Tibial artery (tissue), 4 donors: ENCODE measurements around the gene PPP1R1B.

Source experiments
- DNase-seq, 2 donors: peaks; one replicate each; pipeline ENCODE4 v3.0.0-alpha.2; 2019
- H3K27ac ChIP-seq, 2 donors: fragments of 200-600 bp; sonication (generic) in 1 of 2; 1 replicate in 1 of 2; 2 replicates in 1 of 2; pipeline ENCODE4 v1.5.1; 2018 to 2019; ENCODE audit warnings: mild to moderate bottlenecking in 1 of 2
- H3K27me3 ChIP-seq, 2 donors: fragments of 200-600 bp; sonication (generic) in 1 of 2; one replicate each; pipeline versions ENCODE4 v1.5.1 to v1.6.0; 2016 to 2019
- H3K36me3 ChIP-seq, 3 donors: fragments of 200-600 bp; sonication (generic) in 2 of 3; one replicate each; pipeline ENCODE4 v1.5.1; 2016 to 2019; ENCODE audit warnings: mild to moderate bottlenecking in 2 of 3
- H3K4me1 ChIP-seq, 4 donors: fragments of 200-600 bp; sonication (generic) in 2 of 4; 1 replicate in 3 of 4; 2 replicates in 1 of 4; pipeline ENCODE4 v1.5.1; 2016 to 2019
- H3K4me3 ChIP-seq, 2 donors: fragments of 200-600 bp; sonication (generic) in 1 of 2; 1 replicate in 1 of 2; 2 replicates in 1 of 2; pipeline ENCODE4 v1.5.1; 2018 to 2019; ENCODE audit warnings: mild to moderate bottlenecking in 2 of 2
- H3K9me3 ChIP-seq, 3 donors: fragments of 200-600 bp; sonication (generic) in 1 of 3; one replicate each; pipeline ENCODE4 v1.5.1; 2016 to 2019
- intact Hi-C: fragments of 100-400 bp; cut with DNase I; formaldehyde crosslinking; loops from one replicate; pipeline ENCODE4 v1.15.0; 2023; ENCODE audit warnings: low total_unique reads
- TF ChIP-seq, protein P1 (sequence below), 2 experiments: fragments of 200-600 bp in 1 of 2; fragments of 450-650 bp in 1 of 2; IDR thresholded peaks; one replicate each; pipeline ENCODE4 v1.5.1; 2017 to 2019; ENCODE audit warnings: antibody characterized with exemption in 2 of 2, mild to moderate bottlenecking in 1 of 2, moderate library complexity in 1 of 2

PPP1R1B gene

DNA sequence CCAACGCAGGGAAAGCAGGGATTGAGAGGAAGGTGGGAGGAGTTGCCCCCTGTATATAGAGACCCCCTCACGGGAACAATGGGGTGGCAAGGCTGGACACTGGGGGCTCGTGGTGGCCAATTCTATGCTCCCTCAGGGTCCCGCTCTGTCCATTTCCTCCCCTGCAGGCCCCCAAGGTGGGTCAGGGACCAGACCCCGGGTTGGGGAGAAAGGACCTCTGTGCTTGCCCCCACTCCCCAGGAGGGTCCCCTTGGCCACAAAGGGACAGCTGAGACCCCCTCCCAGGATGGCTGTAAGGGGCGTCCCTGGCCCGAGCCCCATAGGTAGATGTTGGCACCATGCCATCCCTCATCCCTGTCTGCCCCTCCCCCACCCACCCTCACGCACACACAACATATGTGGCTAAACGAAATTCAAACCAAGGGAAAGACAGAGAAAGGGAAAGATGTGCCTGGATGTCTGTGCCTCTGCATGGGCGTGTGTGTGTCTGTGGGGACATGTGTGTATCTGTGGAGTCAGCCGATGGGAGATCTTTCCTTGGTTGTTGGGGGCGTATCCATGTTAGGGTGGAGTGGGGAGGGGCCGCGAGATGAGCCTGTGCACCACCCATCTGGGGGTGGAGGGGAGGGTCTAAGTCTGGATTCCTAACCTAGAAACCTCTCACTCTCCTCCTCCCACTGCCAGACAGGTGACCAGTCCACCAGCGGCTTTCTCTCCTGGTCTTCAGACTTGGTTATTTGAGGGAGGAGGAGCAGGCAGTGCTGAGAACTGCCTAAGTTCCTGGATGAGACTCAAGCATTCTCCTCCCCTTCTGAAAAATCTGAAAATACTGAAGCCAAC is 18.4 kb upstream of the PPP1R1B start:
- Histone ChIP-seq H3K9me3 (no peaks in the 10 kb centered on the region), H3K27me3 (peaks cover 15 to 84% of the 10 kb centered on the region in 2 donors), H3K4me3 (no peak overlapping the region), H3K36me3 (no peaks in the 10 kb centered on the region), H3K27ac (no peak overlapping the region), H3K4me1 (peaks cover 0 to 42% (median 33%) of the 10 kb centered on the region in 4 donors)
- no peak for DNase-seq
- TF ChIP-seq, protein P1, sequence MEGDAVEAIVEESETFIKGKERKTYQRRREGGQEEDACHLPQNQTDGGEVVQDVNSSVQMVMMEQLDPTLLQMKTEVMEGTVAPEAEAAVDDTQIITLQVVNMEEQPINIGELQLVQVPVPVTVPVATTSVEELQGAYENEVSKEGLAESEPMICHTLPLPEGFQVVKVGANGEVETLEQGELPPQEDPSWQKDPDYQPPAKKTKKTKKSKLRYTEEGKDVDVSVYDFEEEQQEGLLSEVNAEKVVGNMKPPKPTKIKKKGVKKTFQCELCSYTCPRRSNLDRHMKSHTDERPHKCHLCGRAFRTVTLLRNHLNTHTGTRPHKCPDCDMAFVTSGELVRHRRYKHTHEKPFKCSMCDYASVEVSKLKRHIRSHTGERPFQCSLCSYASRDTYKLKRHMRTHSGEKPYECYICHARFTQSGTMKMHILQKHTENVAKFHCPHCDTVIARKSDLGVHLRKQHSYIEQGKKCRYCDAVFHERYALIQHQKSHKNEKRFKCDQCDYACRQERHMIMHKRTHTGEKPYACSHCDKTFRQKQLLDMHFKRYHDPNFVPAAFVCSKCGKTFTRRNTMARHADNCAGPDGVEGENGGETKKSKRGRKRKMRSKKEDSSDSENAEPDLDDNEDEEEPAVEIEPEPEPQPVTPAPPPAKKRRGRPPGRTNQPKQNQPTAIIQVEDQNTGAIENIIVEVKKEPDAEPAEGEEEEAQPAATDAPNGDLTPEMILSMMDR (IDR thresholded peaks at IDR 0.05), result no peak
- intact Hi-C loops, result loop anchor here (10.0 kb wide), 1 partner anchor 606 kb away; the partner anchor contains the start of gene WIPF2

DNA sequence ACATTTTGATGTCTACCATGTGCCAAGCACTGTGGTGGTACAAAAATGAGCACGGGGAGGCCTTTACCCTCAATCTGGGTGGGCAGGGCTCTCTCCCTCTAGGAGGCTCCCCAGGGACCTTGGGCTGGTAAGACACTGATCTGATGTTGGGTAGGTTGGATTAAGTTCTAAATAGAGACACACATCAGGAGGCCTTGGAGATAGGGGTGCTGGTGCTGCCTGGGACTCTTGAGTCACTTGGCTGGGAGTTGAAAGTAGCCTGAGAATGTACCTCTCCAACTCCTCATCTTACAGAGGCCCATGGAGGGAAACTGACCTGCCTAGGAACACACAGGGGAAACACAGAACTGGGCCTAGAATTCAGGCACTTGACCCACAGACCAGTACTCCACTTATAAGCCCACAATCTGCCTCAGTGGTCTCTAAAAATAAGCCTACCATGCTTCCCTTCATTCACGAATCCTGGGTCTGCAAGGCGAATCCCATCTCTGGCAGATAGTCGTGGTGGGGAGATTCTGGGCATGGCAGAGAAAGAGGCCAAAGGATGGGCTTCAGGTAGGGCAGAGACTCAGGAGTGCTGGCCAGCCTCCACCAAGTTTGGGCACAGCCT is 17.2 kb upstream of the PPP1R1B start:
- peaks cover 0 to 36% (median 30%) of the 10 kb centered on the region in 4 donors for H3K4me1 ChIP-seq
- H3K4me3 ChIP-seq, result no peak overlapping the region
- peaks cover 8 to 82% of the 10 kb centered on the region in 2 donors for H3K27me3 ChIP-seq
- no peak overlapping the region for H3K27ac ChIP-seq
- H3K9me3 ChIP-seq, result no peaks in the 10 kb centered on the region
- H3K36me3 ChIP-seq, result no peaks in the 10 kb centered on the region
- TF ChIP-seq, protein P1 (IDR thresholded peaks at IDR 0.05), result no peak
- no peak for DNase-seq
- intact Hi-C loops, result loop anchor here (10.0 kb wide), 1 partner anchor 605 kb away; the partner anchor contains the start of gene WIPF2

DNA sequence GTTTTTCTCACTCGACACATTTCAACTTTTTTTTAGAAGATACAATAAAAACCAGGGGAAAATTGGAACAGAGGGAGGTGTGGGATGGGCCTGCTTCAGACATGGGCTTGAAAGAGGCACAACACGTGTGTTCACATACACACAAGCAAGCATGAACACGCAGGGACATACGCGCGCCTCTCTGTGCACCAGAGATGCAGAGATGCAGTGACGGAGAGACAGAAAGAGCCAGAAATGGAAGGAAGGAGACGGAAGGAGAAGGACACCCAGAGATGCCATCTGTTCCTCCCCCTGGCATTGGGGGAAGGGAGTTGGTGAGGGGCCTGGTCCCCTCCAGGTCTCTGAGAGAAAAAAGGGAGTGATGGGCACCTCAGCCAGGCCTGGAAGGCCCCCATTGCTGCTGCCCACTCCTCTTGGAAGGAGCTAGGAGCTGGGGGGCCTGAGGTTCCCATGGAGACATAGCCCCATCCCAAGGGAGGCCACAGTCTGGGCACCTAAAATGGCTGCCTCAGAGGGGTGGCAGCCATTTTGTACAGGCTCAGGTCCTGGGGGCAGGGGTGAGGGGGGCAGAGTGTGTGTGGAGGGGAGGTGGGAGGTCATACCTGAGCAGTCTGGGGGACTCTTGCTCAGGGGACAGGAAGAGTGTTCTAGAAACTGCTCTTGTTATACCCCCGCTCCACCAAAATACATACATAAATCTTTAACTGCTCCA is 15.2 kb upstream of the PPP1R1B start:
- Histone ChIP-seq H3K36me3 (no peaks in the 10 kb centered on the region), H3K4me3 (no peak overlapping the region), H3K4me1 (peaks cover 0 to 16% (median 11%) of the 10 kb centered on the region in 4 donors), H3K9me3 (no peaks in the 10 kb centered on the region), H3K27me3 (peaks cover 3 to 83% of the 10 kb centered on the region in 2 donors), H3K27ac (no peak overlapping the region)
- intact Hi-C loops, result no loop called here
- TF ChIP-seq, protein P1 (IDR thresholded peaks at IDR 0.05), result no peak
- DNase-seq, result no peak

DNA sequence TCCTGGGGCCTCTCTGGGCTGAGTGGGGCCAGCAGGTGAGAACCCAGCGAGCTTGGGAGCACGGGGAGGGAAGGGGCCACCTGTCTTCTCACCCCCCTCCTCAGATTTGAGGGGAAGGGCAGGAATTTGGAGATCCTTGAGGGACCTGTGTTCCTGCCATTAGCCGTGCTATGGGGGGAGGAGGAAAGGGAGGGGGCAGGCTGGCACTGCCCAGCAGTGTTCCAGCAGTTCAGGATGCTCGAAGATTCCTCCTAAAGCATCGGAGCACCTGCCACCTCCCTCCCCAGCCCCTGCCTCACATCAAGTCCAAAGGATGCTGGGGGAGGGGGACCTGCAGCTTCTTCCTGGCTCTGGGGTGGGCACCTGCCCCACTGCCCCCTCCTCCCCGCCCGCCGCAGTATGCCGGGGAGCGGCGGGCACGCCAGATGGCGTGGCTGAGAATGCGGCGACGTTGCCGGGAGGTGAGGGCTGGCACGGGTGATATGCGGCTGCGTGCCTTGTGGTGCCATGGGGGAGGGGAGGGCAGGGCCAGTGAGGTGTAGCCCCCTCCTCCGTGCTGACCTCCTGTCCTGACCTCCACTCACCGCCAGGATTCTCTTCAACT is 14.4 kb upstream of the PPP1R1B start:
- Histone ChIP-seq H3K4me3 (no peak overlapping the region), H3K36me3 (no peaks in the 10 kb centered on the region), H3K27me3 (peaks cover 1 to 83% of the 10 kb centered on the region in 2 donors), H3K9me3 (no peaks in the 10 kb centered on the region), H3K27ac (no peak overlapping the region), H3K4me1 (peaks cover 0 to 9% (median 5%) of the 10 kb centered on the region in 4 donors)
- intact Hi-C loops, result no loop called here
- TF ChIP-seq, protein P1 (IDR thresholded peaks at IDR 0.05), result no peak
- no peak for DNase-seq

DNA sequence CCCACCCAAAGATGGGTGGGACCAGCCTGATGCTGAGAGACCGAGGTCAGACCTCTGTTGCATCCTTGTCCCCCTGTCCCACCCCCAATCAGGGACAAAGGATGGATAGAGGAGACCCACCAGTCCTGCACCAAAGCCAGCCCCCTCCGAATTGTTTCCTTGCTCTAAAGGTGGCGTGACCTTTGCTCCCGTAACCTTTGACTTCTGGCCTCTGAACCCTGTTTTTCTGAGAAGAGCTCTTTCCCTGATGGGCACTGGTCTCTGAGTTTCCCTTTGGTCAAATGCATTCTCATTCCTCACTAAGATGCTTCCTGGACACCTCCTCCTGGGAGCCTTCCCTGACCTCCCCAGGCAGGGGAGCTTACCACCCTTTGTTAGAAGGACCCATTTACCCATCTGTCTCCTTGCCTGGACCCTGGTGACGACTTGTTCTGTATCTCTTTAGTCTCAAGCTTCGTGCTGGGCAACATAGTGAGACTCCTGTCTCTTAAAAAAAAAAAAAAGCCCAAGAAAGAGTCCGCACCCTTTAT is 13.8 kb upstream of the PPP1R1B start:
- intact Hi-C loops, result no loop called here
- TF ChIP-seq, protein P1 (IDR thresholded peaks at IDR 0.05), result no peak

More for the DNA sequence above, 13.8 kb upstream of the PPP1R1B start:
- Histone ChIP-seq H3K9me3 (no peaks in the 10 kb centered on the region), H3K4me1 (peaks cover 0 to 10% (median 4%) of the 10 kb centered on the region in 4 donors), H3K27ac (no peak overlapping the region), H3K4me3 (no peak overlapping the region), H3K27me3 (peaks cover 0 to 79% of the 10 kb centered on the region in 2 donors), H3K36me3 (no peaks in the 10 kb centered on the region)
- no peak for DNase-seq
